ENCODE results near the gene TMEM255B.

The TMEM255B gene

DNA sequence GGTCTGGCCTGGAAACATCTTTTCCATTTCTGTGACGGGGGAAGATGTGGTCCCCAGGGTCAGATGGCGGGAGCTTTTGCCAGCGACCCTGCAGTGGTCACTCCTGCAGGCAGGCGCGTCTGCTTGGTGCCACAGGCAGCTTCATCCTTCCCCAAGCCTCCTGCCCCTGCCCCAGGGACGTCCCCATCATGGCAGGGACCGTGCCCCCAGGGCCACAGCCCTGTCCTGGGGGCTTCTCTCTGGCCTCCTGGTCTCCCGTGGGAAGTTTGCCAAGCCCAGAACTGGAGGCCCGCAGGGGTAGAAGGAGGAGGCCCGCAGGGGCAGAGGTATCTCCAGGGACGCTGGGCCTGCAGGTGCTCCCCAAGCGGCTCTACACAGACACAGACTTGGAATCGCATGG, 47.5 kb downstream of the TMEM255B start:
- DNase-seq, result no peak

DNA sequence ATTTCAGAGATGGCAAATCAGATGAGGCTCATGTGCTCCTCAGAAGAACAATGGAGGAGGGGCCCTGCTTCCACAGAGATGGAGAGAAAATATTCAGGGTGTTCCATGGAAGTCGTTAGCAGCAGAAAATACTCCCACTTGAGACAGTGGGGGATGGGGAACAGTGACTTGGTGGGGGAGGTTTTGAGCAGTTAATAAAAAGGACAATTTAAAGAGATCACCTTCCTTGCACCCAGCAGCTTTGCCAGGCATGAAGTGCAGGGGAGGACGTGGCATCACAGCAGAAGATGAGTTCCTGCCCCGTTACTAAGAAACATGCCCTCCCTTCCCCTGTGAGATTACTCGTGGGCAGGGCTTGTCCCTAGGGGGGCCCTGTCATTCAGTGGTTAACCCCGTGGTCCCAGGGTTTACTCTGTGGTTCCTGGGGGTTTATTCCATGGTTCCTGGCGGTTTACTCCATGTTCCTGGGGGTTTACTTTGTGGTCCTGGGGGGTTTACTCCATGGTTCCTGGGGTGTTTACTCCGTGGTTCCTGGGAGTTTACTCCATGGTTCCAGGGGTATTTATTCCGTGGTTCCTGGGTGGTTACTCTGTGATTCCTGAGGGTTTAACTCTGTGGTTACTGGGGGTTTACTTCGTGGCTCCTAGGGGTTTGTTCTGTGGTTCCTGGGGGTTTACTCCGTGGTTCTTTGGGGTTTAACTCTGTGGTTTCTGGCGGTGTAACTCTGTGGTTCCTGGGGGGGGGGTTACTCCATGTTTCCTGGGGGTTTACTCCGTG, 49.2 kb downstream of the TMEM255B start:
- no peak for DNase-seq

- no peak for DNase-seq
Observed at GRCh38 chr13:113809934-113810333, 50.9 kb downstream of the TMEM255B start.

GRCh38 chr13:113810640-113811039, 51.6 kb downstream of the TMEM255B start:
- no peak for DNase-seq

DNA sequence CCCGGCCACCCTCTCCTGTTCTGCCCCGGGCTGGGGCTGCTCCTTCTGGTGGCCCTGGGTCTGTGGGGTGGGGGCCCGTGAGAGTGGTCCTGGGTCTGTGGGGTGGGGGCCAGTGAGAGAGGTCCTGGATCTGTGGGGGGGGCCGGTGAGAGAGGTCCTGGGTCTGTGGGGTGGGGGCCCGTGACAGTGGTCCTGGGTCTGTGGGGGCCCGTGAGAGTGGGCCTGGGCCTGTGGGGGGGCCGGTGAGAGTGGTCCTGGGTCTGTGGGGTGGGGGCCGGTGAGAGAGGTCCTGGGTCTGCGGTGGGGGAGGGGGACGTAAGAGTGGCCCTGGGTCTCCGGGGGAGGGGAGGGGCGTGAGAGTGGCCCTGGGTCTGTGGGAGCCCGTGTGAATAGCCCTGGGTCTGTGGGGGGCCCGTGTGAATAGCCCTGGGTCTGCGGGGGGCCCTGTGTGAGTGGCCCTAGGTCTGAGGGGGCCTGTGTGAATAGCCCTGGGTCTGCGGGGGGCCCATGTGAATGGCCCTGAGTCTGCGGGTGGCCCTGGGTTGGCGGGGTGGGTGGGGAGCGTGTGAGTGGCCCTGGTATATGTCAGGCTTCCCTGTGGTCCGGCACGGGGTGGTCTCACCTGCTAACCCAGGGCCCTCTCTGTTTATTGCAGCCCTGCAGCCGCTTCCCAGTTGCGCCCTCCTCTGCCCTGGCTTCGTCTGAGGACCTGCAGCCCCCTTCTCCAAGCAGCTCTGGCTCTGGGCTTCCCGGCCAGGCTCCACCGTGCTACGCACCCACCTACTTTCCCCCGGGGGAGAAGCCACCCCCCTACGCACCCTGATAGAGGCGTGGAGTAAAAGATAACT, 52.3 kb downstream of the TMEM255B start:
- DNase-seq, result no peak

GRCh38 chr13:113812178-113813040, 53.4 kb downstream of the TMEM255B start:
- DNase-seq, result no peak

DNA sequence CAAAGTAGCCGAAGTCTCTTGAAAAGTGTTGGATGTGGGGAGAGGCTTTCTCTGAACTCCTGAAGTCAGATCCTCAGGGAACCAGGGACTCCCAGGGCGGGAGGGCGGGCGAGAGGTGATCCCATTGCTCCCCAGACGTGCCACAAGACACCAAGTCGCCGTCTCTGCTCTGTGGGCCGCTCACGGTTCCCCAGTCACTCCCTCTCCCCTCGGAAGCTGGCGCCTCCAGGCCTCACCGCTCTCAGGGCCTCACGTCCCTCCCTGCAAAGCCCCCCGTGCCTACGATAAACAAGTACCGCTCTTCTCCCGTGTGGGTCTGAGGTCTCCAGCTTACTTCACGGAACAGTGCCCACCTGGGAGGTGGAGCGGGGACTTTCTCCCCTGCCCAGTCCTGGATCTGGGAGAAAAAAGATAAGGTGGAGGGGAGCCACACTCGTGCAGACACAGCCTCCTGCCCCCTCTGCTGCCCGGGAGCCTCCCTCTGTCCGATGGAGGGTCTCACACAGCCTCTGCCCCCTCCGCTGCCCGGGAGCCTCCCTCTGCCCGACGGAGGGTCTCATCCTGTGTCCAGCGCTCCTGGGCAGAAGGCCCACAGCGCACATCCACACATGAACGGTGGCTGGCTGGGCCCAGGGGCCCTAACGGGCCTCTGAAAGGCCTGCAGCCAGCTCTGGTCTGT, 54.2 kb downstream of the TMEM255B start:
- DNase-seq, result no peak

DNA sequence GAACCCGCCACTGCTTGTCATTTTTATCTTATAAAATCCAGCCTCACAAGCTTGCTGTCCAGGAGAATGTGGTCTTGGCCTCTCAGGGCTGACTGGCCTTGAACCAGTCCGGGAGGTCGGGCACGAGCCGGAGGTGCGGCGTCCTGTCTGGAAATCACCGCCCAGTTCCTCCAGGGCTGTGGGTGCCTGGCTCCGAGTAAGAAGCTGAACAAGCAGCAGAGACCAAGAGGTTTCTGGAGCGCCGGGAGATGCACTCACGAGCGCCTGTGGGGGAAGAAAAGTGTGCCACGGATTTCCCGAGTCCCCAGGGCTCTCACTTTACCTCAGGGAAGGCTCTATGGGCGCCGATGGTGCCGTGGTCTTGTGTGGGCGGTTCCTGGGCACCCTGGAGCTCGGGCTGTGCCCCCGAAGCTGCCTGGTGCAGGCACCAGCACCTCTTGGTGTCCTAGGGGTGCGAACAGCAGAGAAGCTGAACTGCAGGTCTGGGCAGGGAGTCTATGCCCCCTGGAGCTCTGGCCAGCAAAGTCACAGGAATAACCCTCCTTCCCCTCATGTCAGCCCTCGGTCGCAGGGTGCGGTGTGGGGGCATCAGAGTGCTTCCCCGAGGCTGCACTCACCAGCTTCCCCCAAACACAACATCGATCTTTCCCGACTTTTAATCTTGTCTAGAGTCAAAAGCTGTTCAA, 54.9 kb downstream of the TMEM255B start:
- no peak for DNase-seq

- DNase-seq, result no peak
Observed at GRCh38 chr13:113814435-113814821, 55.4 kb downstream of the TMEM255B start.

DNA sequence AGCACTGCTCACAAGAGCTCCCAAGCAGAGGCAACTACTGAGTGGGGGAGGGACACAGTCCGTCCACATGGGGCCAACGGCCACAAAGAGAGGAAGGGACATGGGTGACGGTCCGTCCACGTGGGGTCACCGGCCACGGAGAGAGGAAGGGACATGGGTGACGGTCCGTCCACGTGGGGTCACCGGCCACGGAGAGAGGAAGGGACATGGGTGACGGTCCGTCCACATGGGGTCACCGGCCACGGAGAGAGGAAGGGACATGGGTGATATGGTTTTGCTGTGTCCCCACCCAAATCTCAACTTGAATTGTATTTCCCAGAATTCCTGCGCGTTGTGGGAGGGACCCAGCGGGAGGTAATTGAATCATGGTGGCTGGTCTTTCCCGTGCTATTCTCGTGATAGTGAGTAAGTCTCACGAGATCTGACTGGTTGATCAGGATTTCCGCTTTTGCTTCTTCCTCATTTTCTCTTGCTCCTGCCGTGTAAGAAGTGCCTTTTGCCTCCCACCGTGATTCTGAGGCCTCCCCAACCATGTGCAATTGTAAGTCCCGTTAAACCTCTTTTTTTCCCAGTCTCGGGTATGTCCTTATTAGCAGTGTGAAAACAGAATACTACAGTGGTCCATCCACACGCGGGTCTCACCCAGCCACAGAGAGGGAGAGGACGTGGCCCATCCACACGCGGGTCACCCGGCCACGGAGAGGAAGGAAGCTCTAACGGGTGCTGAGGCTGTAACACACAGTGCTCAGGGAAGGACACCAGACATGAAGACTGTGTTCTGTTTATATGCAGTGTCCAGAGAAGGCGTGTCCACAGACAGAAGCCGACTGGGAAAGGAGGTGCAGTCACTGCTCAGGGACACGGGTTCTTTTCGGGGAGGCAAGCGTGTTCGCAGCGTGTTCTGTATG, 56.4 kb downstream of the TMEM255B start:
- DNase-seq, result peak; percentile 66

DNA sequence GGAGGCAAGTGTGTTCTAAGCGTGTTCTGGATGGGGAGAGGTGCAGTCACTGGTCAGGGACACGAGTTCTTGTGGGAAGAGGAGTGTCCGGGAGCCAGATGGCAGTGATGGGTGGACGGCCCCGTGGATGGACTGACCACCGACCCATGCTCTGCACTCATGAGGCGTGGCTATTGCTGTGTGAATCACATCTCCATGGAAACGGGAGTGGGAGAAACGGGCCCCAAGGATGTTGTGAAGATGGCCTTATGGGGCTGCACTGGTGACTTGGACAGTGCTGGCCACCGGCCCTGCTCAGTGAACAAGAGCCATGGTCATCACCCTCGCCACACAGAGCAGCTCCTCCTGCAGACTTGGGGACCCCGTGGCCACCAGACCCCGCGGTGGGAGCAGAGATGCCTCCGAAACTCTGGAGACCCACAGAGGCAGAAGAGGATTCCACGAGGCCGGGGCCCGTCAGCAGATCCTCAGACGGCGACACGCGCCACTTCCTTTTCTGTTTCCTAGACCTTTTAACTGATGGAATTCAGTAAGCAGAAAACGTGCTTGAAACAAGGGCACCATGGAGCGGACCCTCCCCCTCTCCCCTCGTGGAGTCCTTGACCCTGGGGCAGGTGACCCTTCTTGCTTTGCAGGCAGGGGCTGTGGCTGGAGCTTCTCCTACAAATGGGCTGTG, 57.4 kb downstream of the TMEM255B start:
- DNase-seq, result no peak

GRCh38 chr13:113816946-113817859, 58.2 kb downstream of the TMEM255B start:
- peak; percentile 30 for DNase-seq

- no peak for DNase-seq
Observed at GRCh38 chr13:113817860-113818691, 59.0 kb downstream of the TMEM255B start.

GRCh38 chr13:113818700-113819295, 59.8 kb downstream of the TMEM255B start:
- no peak for DNase-seq

- DNase-seq, result no peak
Observed at GRCh38 chr13:113819341-113819730, 60.3 kb downstream of the TMEM255B start.

GRCh38 chr13:113819731-113820715, 61.0 kb downstream of the TMEM255B start:
- no peak for DNase-seq

Measured in suppressor macrophage treated with lipopolysaccharide for 4 hours (primary cell).